Fibroblast of mammary gland (primary cell): ENCODE measurements around the gene LDAH.

Source experiments
- DNase-seq: peaks from one replicate; pipeline ENCODE4 v3.0.0-alpha.2; 2010; ENCODE audit warnings: low read depth
- H3K4me3 ChIP-seq: 2 replicates; pipeline ENCODE4 v1.5.1; 2011; ENCODE audit warnings: low read depth, mild to moderate bottlenecking, low read length, moderate library complexity; ENCODE audit not compliant: control insufficient read depth
- TF ChIP-seq, protein P1 (sequence below): conservative IDR thresholded peaks from 2 replicates; pipeline ENCODE4 v1.5.1; 2011; ENCODE audit warnings: low read depth, low read length, inconsistent platforms; ENCODE audit not compliant: control insufficient read depth, insufficient read depth

The LDAH gene

DNA sequence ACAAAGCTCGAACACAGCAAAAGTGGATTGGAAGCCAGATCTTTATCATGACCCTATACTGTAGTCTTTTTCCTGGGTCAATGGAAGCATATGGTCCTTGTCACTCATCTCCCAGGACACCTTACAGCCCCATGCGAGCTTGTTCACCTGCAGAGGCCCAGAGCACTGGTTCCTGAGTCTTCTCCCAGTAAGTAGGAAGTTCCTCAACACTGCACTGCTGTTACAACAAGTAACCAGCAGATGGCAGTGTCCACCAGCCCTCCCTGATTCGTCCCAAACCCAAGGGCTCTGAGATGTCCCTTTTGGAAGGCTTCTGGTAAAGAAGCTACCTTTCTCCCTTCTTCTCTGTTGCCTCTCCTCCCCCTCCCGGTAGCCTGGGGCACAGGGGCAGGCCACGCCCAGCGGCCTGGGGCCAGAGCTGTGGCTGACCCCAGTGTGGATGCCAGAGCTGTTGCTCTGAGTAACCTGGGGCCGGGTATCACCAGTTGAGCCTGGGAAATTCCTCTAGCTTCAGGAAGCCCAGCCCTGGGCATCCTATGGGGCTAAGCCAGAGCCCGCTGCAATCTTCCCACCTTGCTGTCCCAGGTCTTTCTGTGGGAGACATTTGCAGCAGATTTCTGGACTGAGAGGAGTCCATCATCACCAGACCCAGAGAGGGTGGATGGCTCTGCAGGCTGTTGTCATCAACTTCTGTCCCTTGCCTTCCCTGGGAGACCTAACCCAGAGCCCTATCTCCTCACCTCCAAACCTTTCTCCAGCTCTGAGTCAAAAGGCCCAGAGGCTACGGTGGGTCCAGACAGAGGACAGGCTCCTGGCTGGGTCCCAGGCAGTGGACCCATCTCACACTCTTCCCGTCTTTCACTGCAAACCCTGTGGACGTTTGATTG lies 161.2 kb downstream of the LDAH start:
- no peak overlapping the region for H3K4me3 ChIP-seq
- TF ChIP-seq, protein P1, sequence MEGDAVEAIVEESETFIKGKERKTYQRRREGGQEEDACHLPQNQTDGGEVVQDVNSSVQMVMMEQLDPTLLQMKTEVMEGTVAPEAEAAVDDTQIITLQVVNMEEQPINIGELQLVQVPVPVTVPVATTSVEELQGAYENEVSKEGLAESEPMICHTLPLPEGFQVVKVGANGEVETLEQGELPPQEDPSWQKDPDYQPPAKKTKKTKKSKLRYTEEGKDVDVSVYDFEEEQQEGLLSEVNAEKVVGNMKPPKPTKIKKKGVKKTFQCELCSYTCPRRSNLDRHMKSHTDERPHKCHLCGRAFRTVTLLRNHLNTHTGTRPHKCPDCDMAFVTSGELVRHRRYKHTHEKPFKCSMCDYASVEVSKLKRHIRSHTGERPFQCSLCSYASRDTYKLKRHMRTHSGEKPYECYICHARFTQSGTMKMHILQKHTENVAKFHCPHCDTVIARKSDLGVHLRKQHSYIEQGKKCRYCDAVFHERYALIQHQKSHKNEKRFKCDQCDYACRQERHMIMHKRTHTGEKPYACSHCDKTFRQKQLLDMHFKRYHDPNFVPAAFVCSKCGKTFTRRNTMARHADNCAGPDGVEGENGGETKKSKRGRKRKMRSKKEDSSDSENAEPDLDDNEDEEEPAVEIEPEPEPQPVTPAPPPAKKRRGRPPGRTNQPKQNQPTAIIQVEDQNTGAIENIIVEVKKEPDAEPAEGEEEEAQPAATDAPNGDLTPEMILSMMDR: peak; percentile 99
- peak; percentile 84 for DNase-seq

DNA sequence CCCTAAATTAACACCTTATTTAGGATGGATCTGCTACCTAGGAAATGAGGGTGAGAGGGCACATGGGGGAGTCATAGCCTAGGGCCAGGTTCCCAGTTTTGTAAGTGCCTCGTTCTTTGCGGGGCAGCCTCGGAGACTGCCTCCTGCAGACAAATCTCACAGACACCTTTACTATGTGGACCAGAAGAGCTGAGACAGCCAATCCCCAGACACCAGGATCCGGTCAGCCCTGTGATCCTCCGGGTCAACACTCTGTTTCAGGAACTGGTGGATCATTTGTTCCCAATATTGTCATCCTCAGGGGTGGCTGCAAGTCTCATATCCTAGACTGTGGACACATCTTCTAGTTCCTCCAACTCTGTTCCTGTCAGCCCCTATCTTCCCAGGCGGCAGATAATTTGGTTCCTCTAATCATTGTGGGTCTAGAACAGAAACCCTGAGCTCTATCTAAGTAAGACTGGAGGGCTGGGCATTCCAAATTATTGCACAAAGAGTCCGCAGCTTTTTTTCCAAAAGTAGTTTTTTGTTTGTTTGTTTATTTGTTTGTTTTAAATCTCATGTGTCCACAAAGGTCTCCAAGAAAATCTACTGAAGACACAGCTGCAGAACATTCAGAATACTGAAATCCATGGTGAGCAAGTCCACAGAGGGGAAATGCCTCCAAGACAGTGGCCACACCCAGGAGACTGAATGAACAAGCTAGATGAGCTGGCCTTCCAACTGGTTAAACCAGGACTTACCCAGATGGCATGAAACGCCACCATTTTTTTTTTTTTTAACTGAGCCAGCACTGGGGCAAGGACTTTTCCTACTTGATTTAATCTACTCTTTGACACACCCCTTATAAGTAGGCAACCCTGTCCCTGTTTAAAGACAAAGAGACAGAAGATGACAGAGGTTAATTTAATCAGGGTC lies 162.1 kb downstream of the LDAH start:
- H3K4me3 ChIP-seq: no peak overlapping the region
- DNase-seq: peak; percentile 57
- TF ChIP-seq, protein P1: no peak

DNA sequence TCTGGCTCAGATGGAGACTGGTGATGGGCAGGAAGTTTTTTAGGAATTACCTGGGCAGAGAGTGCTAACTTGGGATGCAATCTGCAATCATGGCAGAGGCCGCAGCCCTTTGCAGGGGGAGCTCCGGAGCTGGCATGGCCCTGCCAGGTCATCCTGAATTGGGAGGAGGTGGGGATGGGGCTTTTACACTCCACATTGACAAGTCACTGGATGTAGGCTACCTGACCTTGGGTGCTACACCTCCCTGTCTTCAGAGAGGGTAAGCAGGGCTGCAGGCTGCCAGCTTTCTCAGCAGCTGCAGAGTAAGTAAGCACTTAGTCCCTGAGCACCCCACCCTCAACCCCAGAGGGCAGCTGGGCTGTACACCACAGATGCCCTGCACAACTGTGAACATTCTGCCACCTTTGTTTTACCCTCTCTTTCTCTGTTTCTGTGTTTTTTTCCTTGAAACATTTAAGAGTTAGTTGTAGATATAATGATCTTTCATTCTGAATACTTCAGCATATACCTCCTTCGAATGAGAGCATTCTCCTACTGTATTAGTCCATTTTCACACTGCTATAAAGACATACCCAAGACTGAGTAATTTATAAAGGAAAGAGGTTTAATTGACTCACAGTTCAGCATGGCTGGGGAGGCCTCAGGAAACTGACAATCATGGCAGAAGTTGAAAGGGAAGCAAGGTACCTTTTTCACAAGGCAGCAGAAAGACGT lies 165.2 kb downstream of the LDAH start:
- TF ChIP-seq, protein P1: no peak
- no peak for DNase-seq
- H3K4me3 ChIP-seq: no peak overlapping the region

DNA sequence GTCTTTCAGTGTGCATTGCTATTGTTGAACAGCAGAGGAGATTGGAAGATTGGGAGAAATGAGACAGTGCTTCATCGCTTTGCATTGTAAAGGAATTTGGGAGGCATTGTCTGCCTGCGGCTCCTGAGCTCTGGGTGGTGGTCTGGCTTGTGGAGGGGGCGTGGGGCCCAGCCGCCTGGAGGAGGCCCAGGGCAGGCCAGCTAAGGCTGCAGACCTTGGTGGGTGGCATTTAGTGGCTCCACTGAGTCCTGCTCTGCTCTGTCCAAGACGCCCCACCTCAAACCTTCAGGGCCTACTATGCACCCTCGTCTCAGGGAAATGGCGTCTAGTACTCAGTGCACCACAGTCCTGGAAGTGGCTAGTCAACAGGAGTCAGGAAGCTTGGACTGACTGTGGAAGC lies 166.3 kb downstream of the LDAH start:
- H3K4me3 ChIP-seq: no peak overlapping the region
- TF ChIP-seq, protein P1: no peak
- DNase-seq: no peak

DNA sequence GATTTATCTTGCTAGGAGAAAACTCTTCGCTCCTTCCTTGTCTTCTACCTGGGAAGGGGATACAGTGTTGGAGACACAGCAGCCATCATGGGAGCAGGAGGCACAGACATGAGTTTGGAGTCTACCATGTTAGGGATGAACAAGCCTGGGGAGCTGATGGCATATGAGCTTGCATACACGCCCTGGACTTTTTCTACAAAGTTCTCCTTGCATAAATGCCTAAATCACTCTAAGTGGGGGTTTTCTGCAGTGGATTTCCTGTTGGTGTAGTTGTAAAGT lies 168.4 kb downstream of the LDAH start:
- no peak for DNase-seq
- H3K4me3 ChIP-seq: no peak overlapping the region
- TF ChIP-seq, protein P1: no peak
